ENCODE measurements around the gene RAP1GDS1. TPM values are rescaled to one million over a fixed set of nuclear protein-coding genes. Genes with fewer than 3 reads are reported as not detected.

The RAP1GDS1 gene
- polyA plus RNA-seq, 1 of the 3 experiments (the other 2 are of a cell fraction), result 25.6 TPM

DNA sequence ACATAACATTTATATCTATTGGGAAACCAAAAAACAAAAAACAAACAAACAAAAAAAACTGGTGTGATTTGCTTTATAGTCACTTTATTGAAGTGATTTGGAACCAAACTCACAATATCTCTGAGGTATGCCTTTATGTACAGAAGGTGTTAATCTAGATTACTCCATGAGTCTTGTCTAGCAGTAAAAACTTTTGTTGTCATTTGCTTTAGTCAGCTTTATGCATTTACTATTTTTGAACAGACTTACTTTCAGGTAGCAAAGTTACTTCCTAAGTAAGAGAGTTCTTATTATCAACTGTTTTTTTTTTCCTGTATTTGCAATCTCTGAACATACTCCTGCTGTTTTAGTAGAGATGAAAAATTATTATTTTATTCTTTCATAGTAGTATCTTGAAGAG, 39.5 kb downstream of the RAP1GDS1 start:
- H3F3A ChIP-seq (replicated peaks; ENCODE audit: insufficient read depth), result no peaks in the 10 kb centered on the region
- no peaks in the 10 kb centered on the region for H4K20me1 ChIP-seq (ENCODE audit: insufficient read depth)
- no peak overlapping the region for H2AFZ ChIP-seq (ENCODE audit: low read depth)
- no peak overlapping the region for H3K4me3 ChIP-seq (ENCODE audit: low read depth in 2 of 2, low read length in 1 of 2)
- H3K9me3 ChIP-seq, result no peaks in the 10 kb centered on the region
- no peak overlapping the region for H3K9ac ChIP-seq
- no peak for DNase-seq
- no peaks in the 10 kb centered on the region for H3K9me2 ChIP-seq
- CTCF ChIA-PET, result no interaction called here
- peaks cover 6 to 23% of the 10 kb centered on the region in 2 experiments for H3K36me3 ChIP-seq (replicated peaks in 1 of 2; ENCODE audit: control insufficient read depth in 1 of 2, insufficient read depth in 2 of 2, low read length in 1 of 2)
- H3K4me1 ChIP-seq (ENCODE audit: control insufficient read depth in 1 of 2, insufficient read depth in 2 of 2, low read depth in 1 of 2, low read length in 1 of 2), result no peaks in the 10 kb centered on the region
- POLR2A ChIA-PET, result no interaction called here
- H3K27me3 ChIP-seq (ENCODE audit: insufficient read depth), result no peaks in the 10 kb centered on the region
- TF ChIP-seq FOXJ3 (CRISPR knock-in tag; IDR thresholded peaks at IDR 0.05) (no peak), POLR2AphosphoS5 (IDR thresholded peaks at IDR 0.05; ENCODE audit: low read depth, low read length) (no peak), RXRA (IDR thresholded peaks at IDR 0.05; ENCODE audit: borderline replicate concordance, low read depth) (no peak), FOXM1 (IDR thresholded peaks at IDR 0.05; ENCODE audit: low read depth) (no peak), RCOR1 (IDR thresholded peaks at IDR 0.05; ENCODE audit: low read length) (no peak), SMC3 (IDR thresholded peaks at IDR 0.05; ENCODE audit: low read depth, low read length) (no peak), TEAD4 (IDR thresholded peaks at IDR 0.05; ENCODE audit: borderline replicate concordance, insufficient read depth) (no peak), GABPA (IDR thresholded peaks at IDR 0.05; ENCODE audit: low read depth) (no peak), NRF1 (IDR thresholded peaks at IDR 0.05; ENCODE audit: low read depth, low read length) (no peak), EP300 (IDR thresholded peaks at IDR 0.05; ENCODE audit: borderline replicate concordance in 1 of 2, low read depth in 1 of 2, low read length in 1 of 2) (no peak), FOSL2 (IDR thresholded peaks at IDR 0.05; ENCODE audit: borderline replicate concordance, low read depth) (no peak)
- TF ChIP-seq, protein P1, sequence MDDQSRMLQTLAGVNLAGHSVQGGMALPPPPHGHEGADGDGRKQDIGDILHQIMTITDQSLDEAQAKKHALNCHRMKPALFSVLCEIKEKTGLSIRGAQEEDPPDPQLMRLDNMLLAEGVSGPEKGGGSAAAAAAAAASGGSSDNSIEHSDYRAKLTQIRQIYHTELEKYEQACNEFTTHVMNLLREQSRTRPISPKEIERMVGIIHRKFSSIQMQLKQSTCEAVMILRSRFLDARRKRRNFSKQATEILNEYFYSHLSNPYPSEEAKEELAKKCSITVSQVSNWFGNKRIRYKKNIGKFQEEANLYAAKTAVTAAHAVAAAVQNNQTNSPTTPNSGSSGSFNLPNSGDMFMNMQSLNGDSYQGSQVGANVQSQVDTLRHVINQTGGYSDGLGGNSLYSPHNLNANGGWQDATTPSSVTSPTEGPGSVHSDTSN (IDR thresholded peaks at IDR 0.05), result no peak
- no peak overlapping the region for H3K27ac ChIP-seq (ENCODE audit: low read depth in 2 of 2, low read length in 1 of 2)
- H3K4me2 ChIP-seq, result no peak overlapping the region
- H3K79me2 ChIP-seq (ENCODE audit: insufficient read depth), result peaks cover 69% of the 10 kb centered on the region

DNA sequence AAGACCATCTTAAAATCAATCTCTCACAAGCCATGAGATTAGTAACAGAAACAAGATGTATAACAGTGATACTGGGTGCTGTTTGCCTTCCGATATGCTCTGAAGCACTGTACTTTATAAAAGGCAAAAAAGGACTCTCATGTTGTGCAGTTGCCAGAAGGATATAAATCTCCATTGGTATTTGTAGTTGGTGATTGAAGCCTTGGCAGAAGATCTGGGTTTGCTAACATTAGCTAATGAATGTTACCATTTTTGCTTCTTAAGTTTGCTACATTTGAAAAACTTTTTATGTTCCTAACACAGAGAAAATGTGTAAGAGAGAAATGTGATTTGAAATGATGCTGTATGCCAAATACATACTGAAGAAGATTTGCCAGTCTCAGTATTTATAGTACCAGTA, 44.4 kb downstream of the RAP1GDS1 start:
- Histone ChIP-seq H3K4me3 (ENCODE audit: low read depth in 2 of 2, low read length in 1 of 2) (no peak overlapping the region), H3K79me2 (ENCODE audit: insufficient read depth) (peaks cover 56% of the 10 kb centered on the region), H3K27ac (ENCODE audit: low read depth in 2 of 2, low read length in 1 of 2) (no peak overlapping the region), H3K9ac (no peak overlapping the region), H4K20me1 (ENCODE audit: insufficient read depth) (no peaks in the 10 kb centered on the region), H3K36me3 (replicated peaks in 1 of 2; ENCODE audit: control insufficient read depth in 1 of 2, insufficient read depth in 2 of 2, low read length in 1 of 2) (peaks cover 0 to 12% of the 10 kb centered on the region in 2 experiments), H3K27me3 (ENCODE audit: insufficient read depth) (no peaks in the 10 kb centered on the region), H3F3A (replicated peaks; ENCODE audit: insufficient read depth) (no peaks in the 10 kb centered on the region), H3K9me2 (no peaks in the 10 kb centered on the region), H3K4me1 (ENCODE audit: control insufficient read depth in 1 of 2, insufficient read depth in 2 of 2, low read depth in 1 of 2, low read length in 1 of 2) (no peaks in the 10 kb centered on the region), H3K9me3 (no peaks in the 10 kb centered on the region), H3K4me2 (no peak overlapping the region), H2AFZ (ENCODE audit: low read depth) (no peak overlapping the region)
- ChIA-PET POLR2A (no interaction called here), CTCF (no interaction called here)
- DNase-seq, result no peak
- no peak for TF ChIP-seq YY1 (IDR thresholded peaks at IDR 0.05; ENCODE audit: low read depth)
- TF ChIP-seq GATA2 (CRISPR knock-in tag; IDR thresholded peaks at IDR 0.05), result no peak
- TF ChIP-seq, protein P2, sequence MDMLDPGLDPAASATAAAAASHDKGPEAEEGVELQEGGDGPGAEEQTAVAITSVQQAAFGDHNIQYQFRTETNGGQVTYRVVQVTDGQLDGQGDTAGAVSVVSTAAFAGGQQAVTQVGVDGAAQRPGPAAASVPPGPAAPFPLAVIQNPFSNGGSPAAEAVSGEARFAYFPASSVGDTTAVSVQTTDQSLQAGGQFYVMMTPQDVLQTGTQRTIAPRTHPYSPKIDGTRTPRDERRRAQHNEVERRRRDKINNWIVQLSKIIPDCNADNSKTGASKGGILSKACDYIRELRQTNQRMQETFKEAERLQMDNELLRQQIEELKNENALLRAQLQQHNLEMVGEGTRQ (IDR thresholded peaks at IDR 0.05; ENCODE audit: borderline replicate concordance, low read depth, low read length), result no peak
- no peak for TF ChIP-seq EP300 (IDR thresholded peaks at IDR 0.05; ENCODE audit: borderline replicate concordance in 1 of 2, low read depth in 1 of 2, low read length in 1 of 2)
- TF ChIP-seq, protein P3, sequence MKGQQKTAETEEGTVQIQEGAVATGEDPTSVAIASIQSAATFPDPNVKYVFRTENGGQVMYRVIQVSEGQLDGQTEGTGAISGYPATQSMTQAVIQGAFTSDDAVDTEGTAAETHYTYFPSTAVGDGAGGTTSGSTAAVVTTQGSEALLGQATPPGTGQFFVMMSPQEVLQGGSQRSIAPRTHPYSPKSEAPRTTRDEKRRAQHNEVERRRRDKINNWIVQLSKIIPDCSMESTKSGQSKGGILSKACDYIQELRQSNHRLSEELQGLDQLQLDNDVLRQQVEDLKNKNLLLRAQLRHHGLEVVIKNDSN (IDR thresholded peaks at IDR 0.05; ENCODE audit: borderline replicate concordance, low read depth), result no peak
- TF ChIP-seq, protein P4, sequence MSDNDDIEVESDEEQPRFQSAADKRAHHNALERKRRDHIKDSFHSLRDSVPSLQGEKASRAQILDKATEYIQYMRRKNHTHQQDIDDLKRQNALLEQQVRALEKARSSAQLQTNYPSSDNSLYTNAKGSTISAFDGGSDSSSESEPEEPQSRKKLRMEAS (IDR thresholded peaks at IDR 0.05; ENCODE audit: low read depth), result no peak
- no peak for TF ChIP-seq MXI1 (IDR thresholded peaks at IDR 0.05; ENCODE audit: low read depth, low read length)
- no peak for TF ChIP-seq CHD2 (IDR thresholded peaks at IDR 0.05; ENCODE audit: low read length, partially characterized antibody)
- no peak for TF ChIP-seq TCF12 (IDR thresholded peaks at IDR 0.05)
- TF ChIP-seq TAF1 (IDR thresholded peaks at IDR 0.05; ENCODE audit: borderline replicate concordance, low read depth, low read length), result no peak
- no peak for TF ChIP-seq GABPA (IDR thresholded peaks at IDR 0.05; ENCODE audit: low read depth)
- TF ChIP-seq FOXJ3 (CRISPR knock-in tag; IDR thresholded peaks at IDR 0.05), result no peak
- 100% methylated on average over 1 of the region's 1 CpG for WGBS (ENCODE audit: low lambda C conversion rate)
